Lung (tissue), 12 donors: ENCODE data around the gene PTCSC3. TPM values are rescaled to one million over a fixed set of nuclear protein-coding genes. Genes with fewer than 3 reads are reported as not detected.

ENCODE experiments used
- ATAC-seq: fragments of 200-7000 bp; cut with Tn5 transposase; one replicate; pipeline ENCODE4 v1.9.1; 2020; ENCODE audit warnings: moderate number of reproducible peaks; ENCODE audit not compliant: insufficient read depth, low FRiP score
- DNase-seq, 3 donors: peaks; one replicate each; pipeline ENCODE4 v3.0.0-alpha.2; 2013 to 2017
- H3K27ac ChIP-seq, 2 donors: one replicate each; pipeline ENCODE4 v1.5.1; 2013; ENCODE audit warnings: mild to moderate bottlenecking in 2 of 2, moderate library complexity in 2 of 2, control low read depth in 1 of 2, inconsistent platforms in 1 of 2, low read depth in 1 of 2, low read length in 1 of 2
- H3K27me3 ChIP-seq, 3 donors: one replicate each; pipeline ENCODE4 v1.5.1; 2013; ENCODE audit warnings: low read length in 2 of 3; ENCODE audit not compliant: control insufficient read depth in 3 of 3, insufficient read depth in 3 of 3
- H3K36me3 ChIP-seq, 4 donors: one replicate each; pipeline ENCODE4 v1.5.1; 2013; ENCODE audit warnings: low read length in 4 of 4, mild to moderate bottlenecking in 1 of 4, moderate library complexity in 1 of 4; ENCODE audit not compliant: control insufficient read depth in 4 of 4, insufficient read depth in 4 of 4
- H3K4me1 ChIP-seq, 5 donors: one replicate each; pipeline ENCODE4 v1.5.1; 2013; ENCODE audit warnings: low read length in 5 of 5, mild to moderate bottlenecking in 2 of 5, moderate library complexity in 1 of 5; ENCODE audit not compliant: control insufficient read depth in 5 of 5, insufficient read depth in 5 of 5
- H3K4me3 ChIP-seq: one replicate; pipeline ENCODE4 v1.5.1; 2013; ENCODE audit warnings: mild to moderate bottlenecking, control low read depth, moderate library complexity
- H3K9ac ChIP-seq, 2 donors: one replicate each; pipeline ENCODE4 v1.5.1; 2013; ENCODE audit warnings: low read length in 2 of 2, control low read depth in 1 of 2; ENCODE audit not compliant: insufficient read depth in 1 of 2
- H3K9me3 ChIP-seq, 4 donors: one replicate each; pipeline ENCODE4 v1.5.1; 2013; ENCODE audit warnings: low read length in 3 of 4, mild to moderate bottlenecking in 1 of 4, moderate library complexity in 1 of 4; ENCODE audit not compliant: control insufficient read depth in 4 of 4, insufficient read depth in 3 of 4
- WGBS, 2 donors: extraction: QIAGEN DNeasy Blood & Tissue Kit; methylation state at CpG; one replicate each; pipeline ENCODE4 v1.1.7; 2013; 5-methylcytosine and 5-hydroxymethylcytosine counted together
- polyA plus RNA-seq, 2 donors: library from polyadenylated mRNA; stranded (reverse); fragments of 200-250 nt; gene quantifications; one replicate each; pipeline ENCODE4 v1.2.1, GENCODE V29; 2013
- total RNA-seq, 2 donors: library from RNA; depleted of rRNA in 1 of 2; stranded (reverse); fragments of >200 nt in 1 of 2; gene quantifications; one replicate each; pipeline ENCODE4 v1.2.1, GENCODE V29; 2014 to 2021
- TF ChIP-seq, protein P1 (sequence below): IDR thresholded peaks from 2 replicates; pipeline ENCODE4 v1.5.1; 2012; ENCODE audit warnings: mild to moderate bottlenecking; ENCODE audit errors: control extremely low read depth, extremely low read depth
- donor health status: control.
- donor health status: control.
- donor health status: Bipolar disorder and iron deficiency.
- donor health status: healthy.
- donor health status: DM: yes; HTN: yes; CAD: no.

PTCSC3 gene
- total and polyA plus RNA-seq, 4 donors = 0.60 to 2.3 (median 0.82) TPM

- no peaks in the 10 kb centered on the region for H3K9me3 ChIP-seq
- DNase-seq (no peak), ATAC-seq (no peak)
- no peaks in the 10 kb centered on the region for H3K36me3 ChIP-seq
- H3K27ac ChIP-seq = no peak overlapping the region
- H3K4me1 ChIP-seq = no peaks in the 10 kb centered on the region
- TF ChIP-seq, protein P1, sequence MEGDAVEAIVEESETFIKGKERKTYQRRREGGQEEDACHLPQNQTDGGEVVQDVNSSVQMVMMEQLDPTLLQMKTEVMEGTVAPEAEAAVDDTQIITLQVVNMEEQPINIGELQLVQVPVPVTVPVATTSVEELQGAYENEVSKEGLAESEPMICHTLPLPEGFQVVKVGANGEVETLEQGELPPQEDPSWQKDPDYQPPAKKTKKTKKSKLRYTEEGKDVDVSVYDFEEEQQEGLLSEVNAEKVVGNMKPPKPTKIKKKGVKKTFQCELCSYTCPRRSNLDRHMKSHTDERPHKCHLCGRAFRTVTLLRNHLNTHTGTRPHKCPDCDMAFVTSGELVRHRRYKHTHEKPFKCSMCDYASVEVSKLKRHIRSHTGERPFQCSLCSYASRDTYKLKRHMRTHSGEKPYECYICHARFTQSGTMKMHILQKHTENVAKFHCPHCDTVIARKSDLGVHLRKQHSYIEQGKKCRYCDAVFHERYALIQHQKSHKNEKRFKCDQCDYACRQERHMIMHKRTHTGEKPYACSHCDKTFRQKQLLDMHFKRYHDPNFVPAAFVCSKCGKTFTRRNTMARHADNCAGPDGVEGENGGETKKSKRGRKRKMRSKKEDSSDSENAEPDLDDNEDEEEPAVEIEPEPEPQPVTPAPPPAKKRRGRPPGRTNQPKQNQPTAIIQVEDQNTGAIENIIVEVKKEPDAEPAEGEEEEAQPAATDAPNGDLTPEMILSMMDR = no peak
- H3K27me3 ChIP-seq = no peaks in the 10 kb centered on the region
- H3K4me3 ChIP-seq = no peak overlapping the region
- WGBS, 2 donors = 88% methylated on average over 5 of the region's 5 CpGs
- H3K9ac ChIP-seq = no peak overlapping the region
Observed at GRCh38 chr14:36174767-36175424, 1.6 kb downstream of the PTCSC3 start.

GRCh38 chr14:36173161-36173560, 3.4 kb downstream of the PTCSC3 start:
- no peak overlapping the region for H3K27ac ChIP-seq
- ATAC-seq (no peak), DNase-seq (no peak)
- H3K9me3 ChIP-seq = no peaks in the 10 kb centered on the region
- TF ChIP-seq, protein P1 = no peak
- H3K4me1 ChIP-seq = no peaks in the 10 kb centered on the region
- no peak overlapping the region for H3K4me3 ChIP-seq
- H3K9ac ChIP-seq = no peak overlapping the region
- WGBS, 2 donors = 64 to 65% methylated on average over 1 of the region's 1 CpG
- no peaks in the 10 kb centered on the region for H3K27me3 ChIP-seq
- H3K36me3 ChIP-seq = no peaks in the 10 kb centered on the region

- H3K36me3 ChIP-seq = no peaks in the 10 kb centered on the region
- no peak overlapping the region for H3K9ac ChIP-seq
- WGBS, 2 donors = 54 to 65% methylated on average over 3 of the region's 3 CpGs
- DNase-seq (no peak), ATAC-seq (no peak)
- H3K27ac ChIP-seq = no peak overlapping the region
- TF ChIP-seq, protein P1 = no peak
- H3K4me3 ChIP-seq = no peak overlapping the region
- H3K27me3 ChIP-seq = no peaks in the 10 kb centered on the region
- H3K4me1 ChIP-seq = no peaks in the 10 kb centered on the region
- no peaks in the 10 kb centered on the region for H3K9me3 ChIP-seq
Observed at GRCh38 chr14:36171607-36172006, 4.9 kb downstream of the PTCSC3 start.

GRCh38 chr14:36167431-36167830, 9.1 kb downstream of the PTCSC3 start:
- WGBS, 2 donors = 72% methylated on average over 5 of the region's 5 CpGs

More at GRCh38 chr14:36167431-36167830, 9.1 kb downstream of the PTCSC3 start:
- no peaks in the 10 kb centered on the region for H3K36me3 ChIP-seq
- DNase-seq (no peak), ATAC-seq (no peak)
- no peak overlapping the region for H3K9ac ChIP-seq
- H3K4me1 ChIP-seq = no peaks in the 10 kb centered on the region
- no peaks in the 10 kb centered on the region for H3K27me3 ChIP-seq
- no peaks in the 10 kb centered on the region for H3K9me3 ChIP-seq
- no peak overlapping the region for H3K27ac ChIP-seq
- TF ChIP-seq, protein P1 = no peak
- H3K4me3 ChIP-seq = no peak overlapping the region
